NT2/D1 (cell line): ENCODE results near the gene EPB41L2.

ENCODE experiments used
- DNase-seq: peaks from one replicate; pipeline ENCODE4 v3.0.0-alpha.2; 2011; ENCODE audit warnings: low read depth, low spot score
- H3K27me3 ChIP-seq: 2 replicates; pipeline ENCODE4 v1.6.0; 2011; ENCODE audit warnings: mild to moderate bottlenecking; ENCODE audit not compliant: insufficient read length, insufficient read depth
- H3K36me3 ChIP-seq: 2 replicates; pipeline ENCODE4 v1.6.1; 2011; ENCODE audit warnings: mild to moderate bottlenecking, low read length, mixed read lengths; ENCODE audit not compliant: insufficient read depth, insufficient read length
- H3K4me1 ChIP-seq: 2 replicates; pipeline ENCODE4 v1.5.1; 2011; ENCODE audit not compliant: insufficient read depth, insufficient read length
- H3K4me3 ChIP-seq: 2 replicates; pipeline ENCODE4 v1.5.1; 2011; ENCODE audit warnings: low read depth; ENCODE audit not compliant: insufficient read length
- H3K9ac ChIP-seq: 2 replicates; pipeline ENCODE4 v1.6.0; 2011; ENCODE audit warnings: low read depth; ENCODE audit not compliant: insufficient read length
- H3K9me3 ChIP-seq: 2 replicates; pipeline ENCODE4 v1.5.1; 2011; ENCODE audit warnings: mild to moderate bottlenecking, low read length; ENCODE audit not compliant: insufficient read depth
- SUZ12 ChIP-seq: IDR thresholded peaks from 2 replicates; pipeline ENCODE4 v1.6.1; 2011; ENCODE audit not compliant: insufficient read length, insufficient read depth; ENCODE audit errors: extremely low read depth
- YY1 ChIP-seq: IDR thresholded peaks from 2 replicates; pipeline ENCODE4 v1.6.1; 2011; ENCODE audit not compliant: insufficient read length, insufficient read depth
- ZNF274 ChIP-seq: IDR thresholded peaks from 2 replicates; pipeline ENCODE4 v1.6.1; 2011; ENCODE audit warnings: mild to moderate bottlenecking, low read depth, low read length

The EPB41L2 gene

GRCh38 chr6:131052181-131052580 is 10.9 kb downstream of the EPB41L2 start:
- no peak for DNase-seq
- H3K4me1 ChIP-seq, result no peaks in the 10 kb centered on the region
- H3K9me3 ChIP-seq, result peaks cover 39% of the 10 kb centered on the region
- no peak overlapping the region for H3K9ac ChIP-seq
- TF ChIP-seq ZNF274, result no peak
- TF ChIP-seq SUZ12, result no peak
- no peak for TF ChIP-seq YY1
- H3K27me3 ChIP-seq, result no peaks in the 10 kb centered on the region
- H3K36me3 ChIP-seq, result peaks cover 8% of the 10 kb centered on the region
- no peak overlapping the region for H3K4me3 ChIP-seq

DNA sequence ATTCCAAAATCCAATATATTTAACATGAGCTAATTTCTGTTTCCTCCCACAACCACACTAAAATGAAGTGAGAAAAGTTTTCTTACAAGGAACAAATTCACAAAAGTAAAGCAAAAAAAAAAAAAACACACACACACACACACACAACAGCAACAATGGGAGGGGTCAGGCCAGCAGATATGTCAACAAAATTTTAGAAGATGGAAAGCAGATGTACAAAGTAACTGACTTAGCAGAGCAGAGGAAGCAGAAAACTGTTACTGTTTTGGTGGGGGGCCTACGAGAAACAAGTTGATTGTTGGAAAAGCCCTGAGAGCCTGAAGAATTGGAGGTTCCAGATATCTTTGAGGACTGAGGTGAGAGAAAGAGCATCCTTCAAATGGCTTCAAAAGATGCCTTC is 11.7 kb downstream of the EPB41L2 start:
- no peak overlapping the region for H3K4me3 ChIP-seq
- no peak overlapping the region for H3K9ac ChIP-seq
- no peaks in the 10 kb centered on the region for H3K4me1 ChIP-seq
- DNase-seq, result no peak
- TF ChIP-seq SUZ12 (no peak), YY1 (no peak), ZNF274 (no peak)
- peaks cover 8% of the 10 kb centered on the region for H3K36me3 ChIP-seq
- peaks cover 30% of the 10 kb centered on the region for H3K9me3 ChIP-seq
- no peaks in the 10 kb centered on the region for H3K27me3 ChIP-seq

DNA sequence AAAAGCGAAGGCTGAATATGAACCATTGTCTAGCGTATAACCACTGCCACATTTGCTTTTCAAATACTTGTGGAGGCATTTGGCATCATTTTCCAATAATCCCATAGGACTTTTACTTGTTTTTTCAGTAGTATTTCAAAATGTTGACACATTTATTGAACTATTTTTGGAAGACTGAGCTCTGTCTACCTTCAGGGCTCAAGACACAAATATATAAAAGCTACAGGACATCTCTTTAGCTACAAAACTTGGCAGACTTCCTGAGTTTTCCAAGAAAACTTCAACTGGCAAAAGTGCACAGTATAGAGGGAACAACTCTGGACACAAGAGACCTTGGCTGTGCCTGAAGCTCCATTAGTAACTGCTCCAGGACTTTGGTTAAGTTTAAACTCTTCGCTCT is 13.4 kb downstream of the EPB41L2 start:
- peaks cover 13% of the 10 kb centered on the region for H3K9me3 ChIP-seq
- no peak overlapping the region for H3K4me3 ChIP-seq
- no peaks in the 10 kb centered on the region for H3K4me1 ChIP-seq
- H3K36me3 ChIP-seq, result peaks cover 8% of the 10 kb centered on the region
- TF ChIP-seq YY1 (no peak), SUZ12 (no peak), ZNF274 (no peak)
- no peak overlapping the region for H3K9ac ChIP-seq
- DNase-seq, result no peak
- H3K27me3 ChIP-seq, result no peaks in the 10 kb centered on the region

- Histone ChIP-seq H3K27me3 (no peaks in the 10 kb centered on the region), H3K4me3 (no peak overlapping the region), H3K36me3 (peaks cover 5% of the 10 kb centered on the region), H3K9me3 (peaks cover 7% of the 10 kb centered on the region), H3K9ac (no peak overlapping the region), H3K4me1 (no peaks in the 10 kb centered on the region)
- DNase-seq, result no peak
- TF ChIP-seq SUZ12, result no peak
- no peak for TF ChIP-seq ZNF274
- TF ChIP-seq YY1, result no peak
These were observed 14.0 kb downstream of the EPB41L2 start for GRCh38 chr6:131048933-131049515.

- Histone ChIP-seq H3K27me3 (no peaks in the 10 kb centered on the region), H3K36me3 (peaks cover under 1% of the 10 kb centered on the region), H3K9me3 (peaks cover 2% of the 10 kb centered on the region; the same call in 1 of the 2 replicates), H3K4me1 (no peaks in the 10 kb centered on the region), H3K9ac (no peak overlapping the region), H3K4me3 (no peak overlapping the region)
- no peak for TF ChIP-seq SUZ12
- no peak for TF ChIP-seq ZNF274
- no peak for TF ChIP-seq YY1
- no peak for DNase-seq
These were observed 14.6 kb downstream of the EPB41L2 start for GRCh38 chr6:131048459-131048858.

GRCh38 chr6:131045139-131045538 is 17.9 kb downstream of the EPB41L2 start:
- H3K9ac ChIP-seq, result no peak overlapping the region
- H3K27me3 ChIP-seq, result no peaks in the 10 kb centered on the region
- H3K9me3 ChIP-seq, result no peaks in the 10 kb centered on the region
- DNase-seq, result no peak
- H3K4me1 ChIP-seq, result no peaks in the 10 kb centered on the region
- TF ChIP-seq SUZ12, result no peak
- no peak for TF ChIP-seq ZNF274
- no peak for TF ChIP-seq YY1
- no peak overlapping the region for H3K4me3 ChIP-seq
- H3K36me3 ChIP-seq, result no peaks in the 10 kb centered on the region

DNA sequence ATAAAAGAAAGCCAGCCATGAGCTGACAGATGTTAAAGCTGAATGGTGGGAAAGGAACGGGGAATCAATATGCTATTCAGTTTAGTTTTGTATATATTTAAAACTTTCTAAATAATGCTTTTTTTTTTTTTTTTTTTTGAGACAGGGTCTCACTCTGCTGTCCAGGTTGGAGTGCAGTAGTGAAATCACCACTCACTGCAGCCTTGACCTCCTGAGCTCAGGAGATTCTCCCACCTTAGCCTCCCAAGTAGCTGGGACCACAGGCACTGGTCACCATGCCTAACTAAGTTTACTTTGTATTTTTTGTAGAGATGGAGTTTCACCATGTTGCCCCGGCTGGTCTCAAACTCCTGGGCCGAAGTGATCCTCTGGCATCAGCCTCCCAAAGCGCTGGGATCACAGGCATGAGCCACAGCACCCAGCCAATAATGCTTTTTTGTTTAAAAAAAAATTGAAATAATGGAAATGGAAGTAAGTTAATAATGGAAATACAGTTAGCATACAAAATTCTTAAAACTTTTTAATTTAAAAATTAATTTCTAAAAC is 19.1 kb downstream of the EPB41L2 start:
- Histone ChIP-seq H3K27me3 (no peaks in the 10 kb centered on the region), H3K36me3 (no peaks in the 10 kb centered on the region), H3K9me3 (no peaks in the 10 kb centered on the region), H3K4me3 (no peak overlapping the region), H3K9ac (no peak overlapping the region), H3K4me1 (no peaks in the 10 kb centered on the region)
- TF ChIP-seq ZNF274 (no peak), YY1 (no peak), SUZ12 (no peak)
- no peak for DNase-seq
